HEK293 (cell line): ENCODE results near the gene ASIC1.

Experiments used
- IKZF3 ChIP-seq: fragments of 450-650 bp; IDR thresholded peaks from 2 replicates; pipeline ENCODE4 v1.5.0; 2018; ENCODE audit warnings: missing biosample characterization, mild to moderate bottlenecking, missing genetic modification characterization, moderate library complexity
- INSM2 ChIP-seq: fragments of 450-650 bp; formaldehyde crosslinking; IDR thresholded peaks from 2 replicates; pipeline ENCODE4 v1.5.1; 2016; ENCODE audit warnings: missing biosample characterization, missing genetic modification characterization
- KLF9 ChIP-seq: fragments of 450-650 bp; formaldehyde crosslinking; IDR thresholded peaks from 2 replicates; pipeline ENCODE4 v1.5.1; 2016; ENCODE audit warnings: missing biosample characterization, missing genetic modification characterization, low read depth
- PBX3 ChIP-seq: sonication (generic); formaldehyde crosslinking; IDR thresholded peaks from 2 replicates; pipeline ENCODE4 v1.8.1; 2022; ENCODE audit warnings: mild to moderate bottlenecking, moderate library complexity, missing genetic modification reagents
- PRDM10 ChIP-seq: fragments of 450-650 bp; formaldehyde crosslinking; IDR thresholded peaks from 2 replicates; pipeline ENCODE4 v1.5.1; 2016; ENCODE audit warnings: missing biosample characterization, missing genetic modification characterization
- REST ChIP-seq: fragments of 450-650 bp; formaldehyde crosslinking; IDR thresholded peaks from 2 replicates; pipeline ENCODE4 v1.5.1; 2016; ENCODE audit warnings: missing biosample characterization, missing genetic modification characterization
- SALL2 ChIP-seq: fragments of 450-650 bp; formaldehyde crosslinking; IDR thresholded peaks from 2 replicates; pipeline ENCODE4 v1.5.0; 2017; ENCODE audit warnings: missing biosample characterization, mild to moderate bottlenecking, missing genetic modification characterization, borderline replicate concordance
- SP3 ChIP-seq: fragments of 450-650 bp; formaldehyde crosslinking; IDR thresholded peaks from 2 replicates; pipeline ENCODE4 v1.5.1; 2016; ENCODE audit warnings: missing biosample characterization, missing genetic modification characterization
- ZFP41 ChIP-seq: fragments of 450-650 bp; formaldehyde crosslinking; IDR thresholded peaks from 2 replicates; pipeline ENCODE4 v1.5.1; 2016; ENCODE audit warnings: missing biosample characterization, missing genetic modification characterization, borderline replicate concordance
- ZFP69B ChIP-seq: fragments of 450-650 bp; formaldehyde crosslinking; IDR thresholded peaks from 2 replicates; pipeline ENCODE4 v1.5.1; 2016; ENCODE audit warnings: missing biosample characterization, missing genetic modification characterization
- ZNF2 ChIP-seq: fragments of 450-650 bp; formaldehyde crosslinking; IDR thresholded peaks from 2 replicates; pipeline ENCODE4 v1.5.1; 2016; ENCODE audit warnings: missing biosample characterization, missing genetic modification characterization
- ZNF24 ChIP-seq: fragments of 450-650 bp; formaldehyde crosslinking; IDR thresholded peaks from 2 replicates; pipeline ENCODE4 v1.5.1; 2016; ENCODE audit warnings: missing biosample characterization, missing genetic modification characterization
- ZNF274 ChIP-seq, 2 experiments: fragments of 200-500 bp in 1 of 2; fragments of 450-650 bp in 1 of 2; sonication (Bioruptor generic) in 1 of 2; formaldehyde crosslinking in 1 of 2; IDR thresholded peaks; 2 replicates each; pipeline versions ENCODE4 v1.5.1 to v1.6.1; 2014 to 2016; ENCODE audit warnings: borderline replicate concordance in 1 of 2, inconsistent platforms in 1 of 2, low read length in 1 of 2, missing biosample characterization in 1 of 2, missing genetic modification characterization in 1 of 2
- ZNF341 ChIP-seq: fragments of 450-650 bp; formaldehyde crosslinking; IDR thresholded peaks from 2 replicates; pipeline ENCODE4; 2016; ENCODE audit warnings: low read depth, missing biosample characterization, missing genetic modification characterization
- ZNF394 ChIP-seq: fragments of 450-650 bp; formaldehyde crosslinking; IDR thresholded peaks from 2 replicates; pipeline ENCODE4 v1.5.1; 2016; ENCODE audit warnings: missing biosample characterization, missing genetic modification characterization, mild to moderate bottlenecking, moderate library complexity, borderline replicate concordance
- ZNF449 ChIP-seq: fragments of 450-650 bp; formaldehyde crosslinking; IDR thresholded peaks from 2 replicates; pipeline ENCODE4 v1.5.1; 2017; ENCODE audit warnings: missing biosample characterization, mild to moderate bottlenecking, missing genetic modification characterization, moderate library complexity
- ZNF501 ChIP-seq: fragments of 450-650 bp; formaldehyde crosslinking; IDR thresholded peaks from 2 replicates; pipeline ENCODE4 v1.5.1; 2016; ENCODE audit warnings: missing biosample characterization, missing genetic modification characterization
- ZNF580 ChIP-seq: fragments of 450-650 bp; formaldehyde crosslinking; IDR thresholded peaks from 2 replicates; pipeline ENCODE4 v1.5.1; 2016; ENCODE audit warnings: missing biosample characterization, missing genetic modification characterization
- ZNF621 ChIP-seq: fragments of 450-650 bp; formaldehyde crosslinking; IDR thresholded peaks from 2 replicates; pipeline ENCODE4 v1.5.1; 2017; ENCODE audit warnings: missing biosample characterization, missing genetic modification characterization
- ZNF629 ChIP-seq: fragments of 450-650 bp; formaldehyde crosslinking; IDR thresholded peaks from 2 replicates; pipeline ENCODE4 v1.5.1; 2017; ENCODE audit warnings: missing biosample characterization, missing genetic modification characterization
- ZNF660 ChIP-seq: fragments of 450-650 bp; IDR thresholded peaks from 2 replicates; pipeline ENCODE4 v1.5.1; 2018; ENCODE audit warnings: missing biosample characterization, mild to moderate bottlenecking, missing genetic modification characterization
- ZNF670 ChIP-seq: fragments of 450-650 bp; formaldehyde crosslinking; IDR thresholded peaks from 2 replicates; pipeline ENCODE4 v1.5.1; 2016; ENCODE audit warnings: missing biosample characterization, missing genetic modification characterization, low read depth
- ZNF76 ChIP-seq: fragments of 450-650 bp; formaldehyde crosslinking; IDR thresholded peaks from 2 replicates; pipeline ENCODE4; 2016; ENCODE audit warnings: low read depth, missing biosample characterization, missing genetic modification characterization, borderline replicate concordance
- ZSCAN18 ChIP-seq: fragments of 450-650 bp; formaldehyde crosslinking; IDR thresholded peaks from 2 replicates; pipeline ENCODE4 v1.5.1; 2016; ENCODE audit warnings: missing biosample characterization, missing genetic modification characterization

The ASIC1 gene

GRCh38 chr12:50025187-50026059, 32.0 kb upstream of the ASIC1 start, which contains the start of gene RACGAP1 (continued):
- TF ChIP-seq ZFP41 (tag by site-specific recombination) (no peak), ZNF621 (tag by site-specific recombination) (no peak), REST (no peak), IKZF3 (tag by site-specific recombination) (0 out of 2 replicates have a peak, but pooled peaks have one; percentile 30), PBX3 (CRISPR knock-in tag) (0 out of 2 replicates have a peak, but pooled peaks have one; percentile 40), ZNF660 (tag by site-specific recombination) (no peak), SALL2 (tag by site-specific recombination) (no peak), ZNF76 (tag by site-specific recombination) (peak; percentile 94), ZNF670 (tag by site-specific recombination) (no peak), ZNF449 (tag by site-specific recombination) (peak; percentile 59), ZNF629 (peak; percentile 98), PRDM10 (peak; percentile 78), ZFP69B (tag by site-specific recombination) (peak; percentile 97), ZNF501 (peak; percentile 59; the same call in 1 of the 2 replicates), ZNF394 (tag by site-specific recombination) (peak; percentile 41; the same call in 1 of the 2 replicates), ZNF580 (tag by site-specific recombination) (peak; percentile 97), ZNF24 (tag by site-specific recombination) (peak; percentile 82), INSM2 (tag by site-specific recombination) (peak; percentile 60; the same call in 1 of the 2 replicates), SP3 (peak; percentile 94), ZSCAN18 (tag by site-specific recombination) (no peak), ZNF2 (tag by site-specific recombination) (peak; percentile 76; the same call in 1 of the 2 replicates), ZNF274 (IDR thresholded peaks at IDR 0.05; ENCODE audit: low read length) (no peak), ZNF274 (tag by site-specific recombination; IDR thresholded peaks at IDR 0.05; ENCODE audit: borderline replicate concordance) (no peak), KLF9 (peak; percentile 91), ZNF341 (peak; percentile 18; the same call in 1 of the 2 replicates)
